Lower leg skin (tissue), 4 donors: ENCODE results near the gene RIPK1. TPM values are rescaled to one million over a fixed set of nuclear protein-coding genes. Genes with fewer than 3 reads are reported as not detected.
"Not testable (repeated sequence)": the region's sequence is repeated elsewhere in the genome, so short reads cannot be mapped to it uniquely, and the experiment has no call there.

ENCODE experiments used
- DNase-seq, 2 donors: peaks; one replicate each; pipeline ENCODE4 v3.0.0-alpha.2; 2019; ENCODE audit warnings: low spot score in 2 of 2
- H3K4me3 ChIP-seq: fragments of 200-600 bp; sonication (generic); 2 replicates; pipeline ENCODE4 v1.5.1; 2017; ENCODE audit warnings: mild to moderate bottlenecking, low read depth; ENCODE audit not compliant: poor library complexity, severe bottlenecking
- CTCF ChIP-seq, 3 donors: fragments of 450-650 bp; IDR thresholded peaks; one replicate each; pipeline ENCODE4 v1.5.1; 2016; ENCODE audit warnings: antibody characterized with exemption in 3 of 3, mild to moderate bottlenecking in 3 of 3, moderate library complexity in 2 of 3
- POLR2A ChIP-seq, 2 donors: fragments of 450-650 bp; IDR thresholded peaks; one replicate each; pipeline ENCODE4 v1.6.1; 2016 to 2017; ENCODE audit warnings: antibody characterized with exemption in 2 of 2, mild to moderate bottlenecking in 1 of 2, moderate library complexity in 1 of 2
- WGBS, 2 donors: methylation state at CpG; one replicate each; pipeline ENCODE4 v1.1.5; 2018; 5-methylcytosine and 5-hydroxymethylcytosine counted together
- intact Hi-C: fragments of 100-400 bp; cut with DNase I; formaldehyde crosslinking; loops from one replicate; pipeline ENCODE4 v1.15.0; 2023; ENCODE audit warnings: low total_unique reads
- total RNA-seq, 4 donors: library from RNA; depleted of rRNA; stranded (reverse); fragments of >200 nt; gene quantifications; one replicate each; pipeline ENCODE4 v1.1.0, GENCODE V29; 2016

Gene RIPK1
- total RNA-seq, 4 donors from 2014 or later, result 28.2 to 37.2 (median 29.5) TPM

- peak overlapping the region; percentile 33 for H3K4me3 ChIP-seq
- peak; percentile 94 to 99 for DNase-seq
- TF ChIP-seq CTCF (IDR thresholded peaks at IDR 0.05) (no peak), POLR2A (IDR thresholded peaks at IDR 0.05) (peak in 1 of 2 donors; percentile 13)
- WGBS, 2 donors, result 14 to 15% methylated on average over 30 to 32 of the region's 32 CpGs
- intact Hi-C loops, result no loop called here
These were observed 44.4 kb upstream of the RIPK1 start for GRCh38 chr6:3023663-3024483.

DNA sequence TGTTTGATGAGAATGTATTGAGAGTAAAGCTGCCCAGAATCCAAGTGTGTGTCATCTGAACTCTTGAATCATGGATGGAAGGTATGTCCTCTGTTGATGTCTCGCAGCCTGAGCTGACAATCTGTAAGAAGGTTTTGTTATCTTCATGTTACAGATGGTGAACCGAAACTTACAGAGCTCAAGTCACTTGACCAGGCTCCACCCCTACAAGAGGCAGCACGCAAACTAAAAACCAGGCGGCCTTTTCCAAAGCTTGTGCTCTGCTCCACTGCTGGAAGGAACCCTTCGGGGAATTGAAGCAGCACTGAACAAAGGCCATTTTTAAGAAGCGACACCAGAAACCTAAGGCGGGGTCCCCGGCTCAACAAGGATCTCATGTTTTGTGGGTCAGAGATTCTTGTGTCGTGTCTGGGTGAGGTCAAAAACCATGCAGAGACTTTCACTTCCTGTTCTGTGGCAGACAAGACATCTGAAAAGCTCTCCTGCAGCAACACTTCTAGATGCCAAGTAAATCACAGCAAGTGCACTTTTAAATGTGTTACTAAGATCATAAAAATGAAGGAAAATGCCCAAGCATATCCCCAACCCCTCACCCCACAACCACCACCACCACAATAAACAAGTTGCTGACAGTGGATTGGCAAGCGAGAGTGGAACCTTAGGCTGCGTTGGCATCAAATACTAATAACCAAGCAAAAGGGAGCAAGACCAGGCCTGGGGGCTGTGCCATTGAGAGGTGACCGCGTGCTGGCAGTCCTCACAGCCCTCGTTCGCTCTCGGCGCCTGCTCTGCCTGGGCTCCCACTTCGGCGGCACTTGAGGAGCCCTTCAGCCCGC lies 41.3 kb upstream of the RIPK1 start:
- no peak for DNase-seq
- H3K4me3 ChIP-seq, result no peak overlapping the region
- TF ChIP-seq POLR2A (IDR thresholded peaks at IDR 0.05), result no peak
- TF ChIP-seq CTCF (IDR thresholded peaks at IDR 0.05), result no peak
- WGBS, 2 donors, result 80 to 83% methylated on average over 18 to 20 of the region's 20 CpGs
- intact Hi-C loops, result no loop called here

DNA sequence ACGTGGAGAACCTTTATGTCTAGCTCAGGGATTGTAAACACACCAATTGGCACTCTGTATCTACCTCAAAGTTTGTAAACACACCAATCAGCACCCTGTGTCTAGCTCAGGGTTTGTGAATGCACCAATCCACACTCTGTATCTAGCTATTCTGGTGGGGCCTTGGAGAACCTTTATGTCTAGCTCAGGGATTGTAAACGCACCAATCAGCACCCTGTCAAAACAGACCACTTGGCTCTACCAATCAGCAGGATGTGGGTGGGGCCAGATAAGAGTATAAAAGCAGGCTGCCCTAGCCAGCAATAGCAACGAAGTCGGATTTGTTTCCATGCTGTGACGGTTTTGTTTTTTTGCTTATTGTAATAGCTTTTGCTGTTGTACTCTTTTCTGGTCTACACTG lies 40.1 kb upstream of the RIPK1 start:
- 82 to 85% methylated on average over 5 of the region's 5 CpGs for WGBS, 2 donors
- intact Hi-C loops, DNase-seq, H3K4me3 ChIP-seq: not testable (repeated sequence)

DNA sequence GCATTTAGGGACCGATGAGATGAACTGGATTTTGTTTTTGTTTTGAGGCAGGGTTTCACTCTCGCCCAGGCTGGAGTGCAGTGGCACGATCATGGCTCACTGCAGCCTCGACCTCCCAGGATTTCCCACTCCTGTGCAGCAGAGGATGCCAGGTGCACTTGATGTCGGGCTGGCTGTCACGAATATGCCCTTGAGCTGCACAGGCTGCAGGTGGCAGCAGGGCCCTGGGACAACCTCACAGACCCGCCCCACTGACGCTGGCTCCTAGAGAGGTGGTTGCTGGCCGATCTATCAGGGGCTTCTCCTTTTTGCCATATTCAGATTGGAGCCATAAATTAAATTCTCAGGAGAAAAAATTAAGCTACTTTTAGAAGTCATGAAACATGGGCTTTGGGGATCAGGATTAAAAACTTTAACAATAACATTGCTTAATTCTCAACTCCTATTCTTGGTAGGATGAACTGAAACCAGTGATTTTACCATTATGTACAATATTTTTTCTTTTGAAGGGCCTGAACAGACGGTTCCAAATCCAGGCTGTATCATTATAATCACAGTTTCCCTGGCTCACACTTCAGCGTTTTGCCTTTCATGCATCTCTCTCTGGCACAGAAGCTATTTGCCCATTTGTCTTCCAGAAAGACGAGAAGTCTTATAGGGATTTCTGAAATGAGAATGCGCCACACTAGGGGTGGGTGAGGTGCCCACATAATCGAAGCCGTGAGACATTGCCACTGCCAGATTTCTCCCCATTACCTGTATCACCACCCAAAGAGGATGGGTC lies 36.2 kb upstream of the RIPK1 start:
- intact Hi-C loops, result no loop called here
- WGBS, 2 donors, result 60 to 72% methylated on average over 14 to 15 of the region's 15 CpGs
- peak in 1 of 2 donors; percentile 73 for DNase-seq

DNA sequence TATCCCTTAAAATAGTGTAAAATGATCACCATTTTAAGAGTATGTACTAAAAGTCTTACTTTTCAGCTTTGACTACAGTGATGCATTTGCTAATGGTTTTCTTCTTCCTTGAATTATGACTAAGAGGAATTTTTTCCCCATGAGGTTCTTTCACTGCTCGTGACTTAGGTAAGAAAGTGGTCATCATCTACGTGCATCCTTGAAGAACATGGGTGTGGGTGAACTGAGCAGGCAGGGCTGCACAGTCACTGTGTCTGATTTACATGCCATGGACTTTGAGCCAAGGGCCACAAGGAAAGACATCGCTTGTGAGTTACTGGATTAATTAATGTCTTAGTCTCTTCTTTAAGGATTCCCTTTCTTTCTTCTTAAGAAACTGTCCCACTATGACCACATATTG lies 35.3 kb upstream of the RIPK1 start:
- TF ChIP-seq CTCF (IDR thresholded peaks at IDR 0.05) (no peak), POLR2A (IDR thresholded peaks at IDR 0.05) (no peak)
- 89 to 95% methylated on average over 3 of the region's 3 CpGs for WGBS, 2 donors
- intact Hi-C loops, result no loop called here
- H3K4me3 ChIP-seq, result no peak overlapping the region
- DNase-seq, result no peak

More for the DNA sequence above, 36.2 kb upstream of the RIPK1 start:
- H3K4me3 ChIP-seq, result no peak overlapping the region
- TF ChIP-seq POLR2A (IDR thresholded peaks at IDR 0.05), result no peak
- TF ChIP-seq CTCF (IDR thresholded peaks at IDR 0.05), result no peak
